Neutrophil (primary cell): ENCODE data around the gene USP32.
"Not testable (repeated sequence)": the region's sequence is repeated elsewhere in the genome, so short reads cannot be mapped to it uniquely, and the experiment has no call there.

ENCODE experiments used
- H3K27ac ChIP-seq: fragments of 200-600 bp; sonication (generic); 2 replicates; pipeline ENCODE4 v1.5.1; 2016; ENCODE audit warnings: mild to moderate bottlenecking, moderate library complexity
- H3K27me3 ChIP-seq: fragments of 200-600 bp; sonication (generic); 2 replicates; pipeline ENCODE4 v1.6.0; 2016; ENCODE audit warnings: mild to moderate bottlenecking
- H3K36me3 ChIP-seq: fragments of 200-600 bp; sonication (generic); 2 replicates; pipeline ENCODE4 v1.5.1; 2017
- H3K4me1 ChIP-seq, 2 experiments: fragments of 200-600 bp in 1 of 2; sonication (generic) in 1 of 2; 1 replicate in 1 of 2; 2 replicates in 1 of 2; pipeline versions ENCODE4 v1.5.1 to v1.6.1; 2013 to 2016; ENCODE audit warnings: low read depth in 1 of 2, low read length in 1 of 2, mild to moderate bottlenecking in 1 of 2, moderate library complexity in 1 of 2; ENCODE audit not compliant: control insufficient read depth in 1 of 2, insufficient read depth in 1 of 2
- H3K4me3 ChIP-seq, 2 experiments: fragments of 200-600 bp in 1 of 2; sonication (generic) in 1 of 2; 1 replicate in 1 of 2; 2 replicates in 1 of 2; pipeline ENCODE4 v1.5.1; 2013 to 2016; ENCODE audit warnings: low read depth in 1 of 2, low read length in 1 of 2, mild to moderate bottlenecking in 1 of 2, moderate library complexity in 1 of 2
- H3K9me3 ChIP-seq: fragments of 200-600 bp; sonication (generic); 2 replicates; pipeline ENCODE4 v1.5.1; 2016
- TF ChIP-seq, protein P1 (sequence below): fragments of 200-600 bp; sonication (generic); IDR thresholded peaks from 2 replicates; pipeline ENCODE4 v1.5.1; 2016; ENCODE audit warnings: antibody characterized with exemption

USP32 gene

DNA sequence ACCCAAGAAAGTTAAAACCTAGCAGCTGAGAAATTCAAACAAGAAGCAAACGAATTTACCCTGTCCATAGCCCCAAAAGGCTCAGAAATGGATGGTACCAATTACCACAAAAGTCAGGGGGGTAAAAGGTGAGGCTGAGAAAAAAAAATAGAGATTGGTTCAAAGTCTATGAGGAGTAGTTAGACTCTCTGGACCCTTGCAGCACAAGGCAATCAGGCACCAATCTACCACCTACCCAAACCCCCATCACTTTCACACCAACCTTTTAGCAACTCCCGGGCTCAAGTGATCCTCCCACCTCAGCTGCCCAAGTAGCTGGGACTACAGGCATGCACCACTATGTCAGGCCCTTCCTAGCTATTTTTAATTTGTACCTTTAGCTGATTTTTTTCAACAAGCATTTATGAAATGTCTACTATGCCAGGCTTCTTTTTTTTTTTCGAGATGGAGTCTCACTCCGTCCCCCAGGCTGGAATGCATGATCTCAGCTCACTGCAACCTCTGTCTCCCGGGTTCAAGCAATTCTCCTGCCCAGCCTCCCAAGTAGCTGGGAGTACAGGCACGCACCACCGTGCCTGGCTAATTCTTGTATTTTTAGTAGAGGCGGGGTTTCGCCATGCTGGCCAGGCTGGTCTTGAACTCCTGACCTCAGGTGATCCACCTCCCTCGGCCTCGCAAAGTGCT is 40.8 kb downstream of the USP32 start:
- TF ChIP-seq, protein P1, sequence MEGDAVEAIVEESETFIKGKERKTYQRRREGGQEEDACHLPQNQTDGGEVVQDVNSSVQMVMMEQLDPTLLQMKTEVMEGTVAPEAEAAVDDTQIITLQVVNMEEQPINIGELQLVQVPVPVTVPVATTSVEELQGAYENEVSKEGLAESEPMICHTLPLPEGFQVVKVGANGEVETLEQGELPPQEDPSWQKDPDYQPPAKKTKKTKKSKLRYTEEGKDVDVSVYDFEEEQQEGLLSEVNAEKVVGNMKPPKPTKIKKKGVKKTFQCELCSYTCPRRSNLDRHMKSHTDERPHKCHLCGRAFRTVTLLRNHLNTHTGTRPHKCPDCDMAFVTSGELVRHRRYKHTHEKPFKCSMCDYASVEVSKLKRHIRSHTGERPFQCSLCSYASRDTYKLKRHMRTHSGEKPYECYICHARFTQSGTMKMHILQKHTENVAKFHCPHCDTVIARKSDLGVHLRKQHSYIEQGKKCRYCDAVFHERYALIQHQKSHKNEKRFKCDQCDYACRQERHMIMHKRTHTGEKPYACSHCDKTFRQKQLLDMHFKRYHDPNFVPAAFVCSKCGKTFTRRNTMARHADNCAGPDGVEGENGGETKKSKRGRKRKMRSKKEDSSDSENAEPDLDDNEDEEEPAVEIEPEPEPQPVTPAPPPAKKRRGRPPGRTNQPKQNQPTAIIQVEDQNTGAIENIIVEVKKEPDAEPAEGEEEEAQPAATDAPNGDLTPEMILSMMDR, result no peak
- no peaks in the 10 kb centered on the region for H3K36me3 ChIP-seq

DNA sequence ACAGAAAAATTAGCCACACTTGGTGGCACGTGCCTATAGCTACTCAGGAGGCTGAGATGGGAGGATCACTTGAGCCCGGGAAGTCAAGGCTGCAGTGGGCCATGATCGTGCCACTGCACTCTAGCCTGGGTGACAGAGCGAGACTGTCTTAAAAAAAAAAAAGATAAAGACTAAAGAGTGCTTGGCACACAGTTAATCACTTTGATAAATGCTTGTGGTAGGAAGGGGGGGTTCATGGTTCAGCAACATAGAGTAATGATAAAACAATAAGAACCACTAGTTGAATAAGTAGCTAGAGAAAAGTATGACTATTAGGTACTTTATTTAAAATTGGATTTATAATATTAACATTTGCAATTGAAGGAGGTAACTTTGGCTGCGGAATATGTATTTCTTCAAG is 43.3 kb downstream of the USP32 start:
- no peaks in the 10 kb centered on the region for H3K9me3 ChIP-seq
- H3K27me3 ChIP-seq, result no peaks in the 10 kb centered on the region
- TF ChIP-seq, protein P1, result no peak
- no peak overlapping the region for H3K4me3 ChIP-seq
- no peak overlapping the region for H3K27ac ChIP-seq
- peaks cover 21% of the 10 kb centered on the region for H3K36me3 ChIP-seq
- H3K4me1 ChIP-seq, result no peaks in the 10 kb centered on the region

More for the DNA sequence above, 40.8 kb downstream of the USP32 start:
- Histone ChIP-seq H3K27me3 (no peaks in the 10 kb centered on the region), H3K27ac (peak overlapping the region; percentile 7), H3K9me3 (no peaks in the 10 kb centered on the region), H3K4me1 (peaks cover 23 to 25% of the 10 kb centered on the region in 2 experiments), H3K4me3 (no peak overlapping the region)

DNA sequence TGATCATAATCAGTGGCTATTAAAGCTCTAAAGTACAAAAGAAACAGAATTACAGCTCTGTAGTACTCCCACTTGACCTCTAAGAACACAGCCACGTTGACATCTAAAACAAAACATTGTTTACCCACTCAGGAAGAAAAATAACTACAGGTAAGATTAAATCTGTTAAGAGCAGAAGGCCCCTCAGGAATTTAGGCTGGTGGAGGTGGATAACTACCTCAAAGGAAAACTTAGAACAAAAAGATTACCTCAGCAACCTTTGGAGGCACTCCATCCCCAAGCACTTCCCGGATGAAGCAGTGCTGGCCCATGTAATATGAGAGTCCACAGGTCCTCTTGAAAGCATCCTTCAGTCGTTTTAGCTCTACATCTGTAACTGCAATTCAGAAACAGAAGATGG is 46.7 kb downstream of the USP32 start:
- H3K36me3 ChIP-seq, result peaks cover 42% of the 10 kb centered on the region
- H3K27ac ChIP-seq, result no peak overlapping the region
- no peaks in the 10 kb centered on the region for H3K9me3 ChIP-seq
- H3K4me3 ChIP-seq, result no peak overlapping the region
- no peaks in the 10 kb centered on the region for H3K4me1 ChIP-seq
- H3K27me3 ChIP-seq, result no peaks in the 10 kb centered on the region
- TF ChIP-seq, protein P1, result no peak

DNA sequence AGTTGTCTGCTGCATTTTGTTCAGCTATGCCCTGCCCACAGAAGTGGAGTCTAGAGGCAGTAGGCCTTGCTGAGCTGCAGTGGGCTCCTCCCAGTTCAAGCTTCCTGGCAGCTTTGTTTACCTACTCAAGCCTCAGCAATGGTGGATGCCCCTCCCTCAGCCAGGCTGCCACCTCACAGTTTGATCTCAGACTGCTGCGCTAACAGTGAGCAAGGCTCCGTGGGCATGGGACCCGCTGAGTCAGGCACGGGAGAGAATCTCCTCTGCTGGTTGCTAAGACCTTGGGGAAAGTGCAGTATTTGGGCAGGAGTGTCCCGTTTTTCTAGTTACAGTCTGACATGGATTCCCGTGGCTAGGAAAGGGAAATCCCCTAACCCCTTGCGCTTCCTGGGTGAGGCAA is 49.4 kb downstream of the USP32 start:
- H3K9me3 ChIP-seq, H3K4me3 ChIP-seq: not testable (repeated sequence)

DNA sequence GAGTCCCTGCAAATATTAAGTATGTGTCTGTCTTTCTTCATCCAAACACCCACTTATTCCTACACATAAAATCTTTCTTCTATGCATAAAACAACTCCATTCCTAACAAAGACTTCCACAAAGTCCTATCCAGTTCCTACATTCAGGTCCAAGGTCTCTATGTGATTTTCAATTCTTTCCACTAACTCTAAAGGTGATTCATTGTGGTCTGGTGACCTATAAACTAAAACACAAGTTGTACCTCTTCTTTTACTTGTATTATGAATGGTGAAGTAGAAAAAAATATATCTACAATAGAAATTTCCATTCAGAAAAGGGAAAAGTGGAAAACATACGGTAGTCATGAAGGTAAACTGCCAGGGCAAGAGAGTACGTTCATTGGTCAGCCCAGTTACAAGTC is 56.6 kb downstream of the USP32 start:
- Histone ChIP-seq H3K27ac (no peak overlapping the region), H3K4me1 (no peaks in the 10 kb centered on the region), H3K27me3 (no peaks in the 10 kb centered on the region), H3K4me3 (no peak overlapping the region), H3K36me3 (peaks cover 25% of the 10 kb centered on the region), H3K9me3 (no peaks in the 10 kb centered on the region)
- TF ChIP-seq, protein P1, result no peak

More for the DNA sequence above, 49.4 kb downstream of the USP32 start:
- H3K36me3 ChIP-seq, result peaks cover 56% of the 10 kb centered on the region
- H3K4me1 ChIP-seq, H3K27me3 ChIP-seq, H3K27ac ChIP-seq: not testable (repeated sequence)

DNA sequence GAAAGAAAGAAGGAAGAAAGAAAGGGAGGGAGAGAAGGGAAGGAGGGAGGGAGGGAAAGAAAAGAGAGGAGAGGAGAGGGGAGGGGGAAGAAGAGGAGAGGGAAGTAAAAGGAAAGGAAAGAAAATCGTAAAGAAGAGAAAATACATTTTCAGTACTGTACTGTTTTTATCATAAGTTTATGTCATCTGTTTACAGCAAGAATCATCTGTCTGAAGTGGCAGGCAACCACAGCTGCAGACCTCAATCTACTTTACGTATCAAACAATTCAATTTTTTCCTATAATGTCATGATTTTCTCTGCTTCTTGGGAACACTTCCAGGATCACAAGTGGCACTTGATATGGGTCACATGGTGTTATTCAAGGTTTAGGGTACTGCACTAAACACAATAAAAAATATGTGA is 58.3 kb downstream of the USP32 start:
- no peak overlapping the region for H3K27ac ChIP-seq
- no peaks in the 10 kb centered on the region for H3K27me3 ChIP-seq
- no peaks in the 10 kb centered on the region for H3K4me1 ChIP-seq
- H3K36me3 ChIP-seq, result peaks cover 23% of the 10 kb centered on the region
- no peak overlapping the region for H3K4me3 ChIP-seq
- TF ChIP-seq, protein P1, result no peak
- no peaks in the 10 kb centered on the region for H3K9me3 ChIP-seq

DNA sequence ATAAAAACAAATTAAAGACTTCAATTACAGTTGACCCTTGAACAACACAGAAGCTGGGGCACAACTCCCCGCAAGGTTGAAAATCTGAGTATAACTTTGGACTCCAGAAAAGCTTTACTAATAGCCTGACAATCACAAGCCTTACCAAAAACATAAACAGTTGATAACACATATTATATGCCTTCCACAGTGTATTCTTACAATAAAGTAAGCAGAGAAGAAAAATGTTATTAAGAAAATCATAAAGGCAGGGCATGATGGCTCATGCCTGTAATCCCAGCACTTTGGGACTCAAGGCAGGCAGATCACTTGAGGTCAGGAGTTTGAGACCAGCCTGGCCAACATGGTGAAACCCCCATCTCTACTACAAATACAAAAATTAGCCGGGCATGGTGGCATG is 58.9 kb downstream of the USP32 start:
- not testable (repeated sequence) for H3K27me3 ChIP-seq, H3K4me3 ChIP-seq, H3K4me1 ChIP-seq, H3K9me3 ChIP-seq
- peaks cover 25% of the 10 kb centered on the region for H3K36me3 ChIP-seq
- peak overlapping the region; percentile 15 for H3K27ac ChIP-seq
